Measurements from ENCODE around the gene MPPED1.

MPPED1 gene

GRCh38 chr22:43393132-43393843, 18.5 kb upstream of the MPPED1 start:
- no peak for DNase-seq

GRCh38 chr22:43393844-43394474, 17.9 kb upstream of the MPPED1 start:
- no peak for DNase-seq

- no peak for DNase-seq
These were observed 16.6 kb upstream of the MPPED1 start for GRCh38 chr22:43395086-43395695.

- no peak for DNase-seq
These were observed 15.4 kb upstream of the MPPED1 start for GRCh38 chr22:43396321-43396933.

- DNase-seq, result no peak
These were observed 14.8 kb upstream of the MPPED1 start for GRCh38 chr22:43396934-43397457.

GRCh38 chr22:43397766-43398165, 14.0 kb upstream of the MPPED1 start:
- DNase-seq, result no peak

- no peak for DNase-seq
These were observed 13.6 kb upstream of the MPPED1 start for GRCh38 chr22:43398246-43398645.

- no peak for DNase-seq
These were observed 12.9 kb upstream of the MPPED1 start for GRCh38 chr22:43398910-43399309.

- no peak for DNase-seq
These were observed 12.4 kb upstream of the MPPED1 start for GRCh38 chr22:43399338-43399979.

- no peak for DNase-seq
These were observed 11.8 kb upstream of the MPPED1 start for GRCh38 chr22:43399980-43400358.

- DNase-seq, result no peak
These were observed 11.4 kb upstream of the MPPED1 start for GRCh38 chr22:43400449-43400848.

GRCh38 chr22:43401233-43401632, 10.6 kb upstream of the MPPED1 start:
- DNase-seq, result no peak

- no peak for DNase-seq
These were observed 10.2 kb upstream of the MPPED1 start for GRCh38 chr22:43401661-43402060.

- DNase-seq, result no peak
These were observed 9.7 kb upstream of the MPPED1 start for GRCh38 chr22:43402128-43402527.

- no peak for DNase-seq
These were observed 7.0 kb upstream of the MPPED1 start for GRCh38 chr22:43404673-43405385.

- DNase-seq, result no peak
These were observed 5.5 kb upstream of the MPPED1 start for GRCh38 chr22:43406186-43406790.

- no peak for DNase-seq
These were observed 4.2 kb upstream of the MPPED1 start for GRCh38 chr22:43407591-43407990.

GRCh38 chr22:43408009-43408408, 3.8 kb upstream of the MPPED1 start:
- no peak for DNase-seq

GRCh38 chr22:43409046-43409445, 2.8 kb upstream of the MPPED1 start:
- DNase-seq, result no peak

GRCh38 chr22:43409800-43410199, 2.0 kb upstream of the MPPED1 start:
- no peak for DNase-seq

GRCh38 chr22:43411040-43411868, 560 bp upstream of the MPPED1 start:
- DNase-seq, result no peak

All from CD4-positive, alpha-beta T cell treated with Interleukin-12 subunit alpha and Interleukin-12 subunit beta, for 1 hour (primary cell).